ENCODE data around the gene STPG1.

DNA sequence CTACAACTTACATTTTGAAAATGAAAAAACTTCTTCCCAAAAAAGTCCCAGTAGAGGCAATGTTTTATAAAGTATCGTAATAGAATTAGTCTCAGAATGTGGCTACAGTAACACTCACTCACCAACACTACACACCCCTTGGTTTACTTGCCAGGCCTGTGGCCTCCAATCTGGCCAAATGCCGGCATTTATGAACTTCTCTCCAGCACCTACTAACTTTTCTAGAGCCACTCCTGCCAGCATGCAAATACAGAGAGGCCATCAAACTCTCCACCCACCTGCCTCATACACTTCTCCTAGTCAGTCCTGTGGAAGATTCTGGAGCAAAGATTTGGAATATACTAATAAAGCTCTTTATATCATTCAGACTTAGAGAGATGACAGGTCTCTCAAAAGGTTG lies 32.3 kb downstream of the STPG1 start:
- TF ChIP-seq, protein P1, sequence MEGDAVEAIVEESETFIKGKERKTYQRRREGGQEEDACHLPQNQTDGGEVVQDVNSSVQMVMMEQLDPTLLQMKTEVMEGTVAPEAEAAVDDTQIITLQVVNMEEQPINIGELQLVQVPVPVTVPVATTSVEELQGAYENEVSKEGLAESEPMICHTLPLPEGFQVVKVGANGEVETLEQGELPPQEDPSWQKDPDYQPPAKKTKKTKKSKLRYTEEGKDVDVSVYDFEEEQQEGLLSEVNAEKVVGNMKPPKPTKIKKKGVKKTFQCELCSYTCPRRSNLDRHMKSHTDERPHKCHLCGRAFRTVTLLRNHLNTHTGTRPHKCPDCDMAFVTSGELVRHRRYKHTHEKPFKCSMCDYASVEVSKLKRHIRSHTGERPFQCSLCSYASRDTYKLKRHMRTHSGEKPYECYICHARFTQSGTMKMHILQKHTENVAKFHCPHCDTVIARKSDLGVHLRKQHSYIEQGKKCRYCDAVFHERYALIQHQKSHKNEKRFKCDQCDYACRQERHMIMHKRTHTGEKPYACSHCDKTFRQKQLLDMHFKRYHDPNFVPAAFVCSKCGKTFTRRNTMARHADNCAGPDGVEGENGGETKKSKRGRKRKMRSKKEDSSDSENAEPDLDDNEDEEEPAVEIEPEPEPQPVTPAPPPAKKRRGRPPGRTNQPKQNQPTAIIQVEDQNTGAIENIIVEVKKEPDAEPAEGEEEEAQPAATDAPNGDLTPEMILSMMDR (IDR thresholded peaks at IDR 0.05): no peak
- TF ChIP-seq POLR2AphosphoS5 (IDR thresholded peaks at IDR 0.05): no peak
- no peak for TF ChIP-seq POLR2A (IDR thresholded peaks at IDR 0.05)
